ENCODE results near the gene TP53BP1.

TP53BP1 gene

GRCh38 chr15:43519196-43519595 lies 26.2 kb upstream of the TP53BP1 start:
- DNase-seq = no peak

DNA sequence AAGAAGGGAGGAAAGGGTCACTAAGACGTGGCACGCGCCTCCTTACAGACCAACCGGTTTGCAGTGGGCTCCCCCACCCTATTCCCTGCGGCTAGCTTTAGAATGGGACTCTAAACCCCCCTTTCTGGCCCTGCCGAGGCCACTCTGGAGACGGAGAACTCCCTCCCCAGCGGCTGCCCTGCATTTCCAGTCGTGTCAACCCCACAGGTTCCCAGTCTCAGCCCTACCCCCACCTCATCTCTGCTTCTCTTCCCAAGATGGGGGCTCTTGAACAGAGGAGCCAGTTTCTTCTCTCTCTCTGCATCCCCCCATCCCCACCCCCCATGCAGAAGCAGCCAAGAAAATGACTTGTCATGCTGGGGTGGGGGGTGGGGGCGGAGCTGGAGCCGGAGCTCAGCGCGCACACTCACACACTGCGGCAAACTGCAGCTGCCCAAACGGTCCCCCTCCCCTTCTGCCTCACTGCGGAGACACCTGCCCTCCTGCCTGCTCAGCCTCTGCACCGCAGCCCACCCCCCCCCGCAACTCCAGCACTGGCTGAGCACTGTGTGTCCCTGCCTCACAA lies 25.3 kb upstream of the TP53BP1 start:
- peak in 1 of 6 experiments; percentile 12 for DNase-seq

GRCh38 chr15:43517354-43518196 lies 24.6 kb upstream of the TP53BP1 start, which contains the start of gene MAP1A:
Gene MAP1A, plus strand, starts transcription at chr15:43517608. Its CDS starts 3,866 bp downstream, at chr15:43521474.
- no peak for DNase-seq

DNA sequence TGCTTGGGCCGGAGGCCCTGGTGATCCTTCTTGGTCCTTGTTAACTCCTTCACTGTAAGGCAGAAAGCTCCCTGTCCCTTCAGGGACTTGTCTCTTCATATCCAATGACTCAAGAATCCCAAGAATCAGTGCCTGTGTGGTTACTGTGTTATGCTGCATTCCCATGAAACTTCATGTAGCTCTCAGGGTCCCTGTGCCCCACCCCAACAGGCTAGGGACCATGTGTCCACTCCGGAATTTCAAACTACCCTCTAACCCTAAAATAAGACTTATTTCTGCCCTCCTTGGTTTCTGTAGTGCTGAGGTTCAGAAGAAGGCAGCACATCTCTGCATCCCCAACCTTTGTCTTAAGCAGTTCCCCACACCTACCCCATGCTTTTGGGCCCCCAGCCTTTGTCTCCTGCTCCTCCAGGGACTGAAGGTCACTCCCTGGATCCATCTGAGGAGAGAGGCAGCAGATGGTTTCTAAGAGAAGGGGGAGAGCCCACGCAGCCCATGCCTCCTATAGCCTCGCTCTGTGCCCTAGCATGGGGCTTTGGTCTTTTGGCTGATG lies 23.9 kb upstream of the TP53BP1 start:
- DNase-seq = no peak

DNA sequence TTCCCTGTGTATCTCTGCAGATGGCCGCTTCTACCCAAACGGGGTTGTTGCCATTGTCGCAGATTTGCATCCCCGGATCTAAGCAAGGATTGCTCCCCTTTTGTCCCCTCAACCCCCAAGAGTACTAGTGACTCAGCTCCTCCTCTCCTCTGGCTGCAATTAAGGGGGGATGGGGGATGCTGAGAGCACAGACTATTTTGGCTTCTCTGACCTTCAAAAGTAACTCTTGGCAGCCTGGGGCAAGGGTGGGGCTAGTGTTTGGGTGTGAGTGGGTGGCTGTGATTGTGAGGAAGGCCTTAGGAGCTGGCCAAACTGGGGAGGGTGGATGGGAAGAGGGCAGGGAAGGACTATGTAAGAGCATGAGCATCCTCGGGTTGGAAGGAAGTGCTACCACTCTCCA lies 23.2 kb upstream of the TP53BP1 start:
- no peak for DNase-seq

- no peak for DNase-seq
These were observed 22.8 kb upstream of the TP53BP1 start for GRCh38 chr15:43515741-43516140.

DNA sequence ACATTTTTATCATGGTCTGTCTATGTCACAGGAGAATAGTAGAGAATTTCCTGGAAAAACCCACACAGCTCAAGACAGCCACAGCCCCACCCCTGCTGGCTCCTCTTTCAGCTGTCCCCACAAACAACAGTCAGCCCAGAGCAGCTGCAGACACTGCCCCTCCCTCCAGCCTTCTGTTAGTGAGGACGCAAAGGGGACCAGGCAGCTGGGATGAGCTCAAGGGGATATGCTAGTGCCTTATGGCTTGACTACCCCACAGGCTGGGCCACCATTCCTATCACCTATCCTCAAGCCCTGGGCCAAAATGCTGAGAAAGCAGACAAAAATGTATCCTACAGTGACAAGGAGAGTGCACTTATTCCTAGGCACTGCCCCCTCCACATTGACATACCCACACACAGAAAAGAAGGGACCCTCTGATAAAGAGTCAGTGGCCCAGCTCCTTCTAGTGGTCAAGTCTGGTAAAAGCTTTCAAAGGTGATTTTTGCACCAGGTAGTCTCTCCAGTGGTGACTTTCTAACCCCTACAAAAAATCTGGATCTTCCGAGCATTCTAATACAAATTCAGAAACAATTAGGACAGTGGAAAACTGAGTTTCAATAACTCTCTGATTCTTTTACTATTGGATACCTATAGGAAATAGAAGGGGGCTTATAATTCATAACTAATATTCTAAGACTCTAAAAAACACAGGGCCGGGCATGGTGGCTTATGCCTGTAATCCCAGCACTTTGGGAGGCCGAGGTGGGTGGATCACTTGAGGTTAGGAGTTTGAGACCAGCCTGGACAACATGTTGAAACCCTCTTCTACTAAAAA lies 21.5 kb upstream of the TP53BP1 start:
- DNase-seq = peak in 2 of 6 experiments; percentile 16 to 36

DNA sequence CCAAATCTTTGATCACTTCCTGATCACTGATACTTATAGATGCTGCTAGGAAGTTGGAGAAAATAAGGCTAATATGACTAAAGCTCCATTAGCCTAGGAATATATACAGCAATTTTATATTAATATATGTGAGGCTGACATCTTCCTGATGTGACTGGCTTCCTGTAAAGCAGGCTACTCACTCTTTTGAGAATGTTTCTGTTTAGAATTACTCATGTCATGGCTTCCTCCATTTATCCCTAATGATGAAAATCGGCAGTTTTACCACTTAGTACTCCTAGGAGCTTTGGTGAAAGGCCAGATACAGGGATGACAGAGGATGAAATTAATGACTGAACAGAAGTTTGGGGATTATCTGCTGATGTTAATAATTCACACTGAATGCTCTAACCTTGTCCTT lies 20.6 kb upstream of the TP53BP1 start:
- DNase-seq = no peak

- DNase-seq = peak in 2 of 6 experiments; percentile 5 to 29
These were observed 18.3 kb upstream of the TP53BP1 start for GRCh38 chr15:43511012-43511885.

- DNase-seq = peak; percentile 90 to 96 (median 93)
These were observed 17.4 kb upstream of the TP53BP1 start for GRCh38 chr15:43510200-43511011.

DNA sequence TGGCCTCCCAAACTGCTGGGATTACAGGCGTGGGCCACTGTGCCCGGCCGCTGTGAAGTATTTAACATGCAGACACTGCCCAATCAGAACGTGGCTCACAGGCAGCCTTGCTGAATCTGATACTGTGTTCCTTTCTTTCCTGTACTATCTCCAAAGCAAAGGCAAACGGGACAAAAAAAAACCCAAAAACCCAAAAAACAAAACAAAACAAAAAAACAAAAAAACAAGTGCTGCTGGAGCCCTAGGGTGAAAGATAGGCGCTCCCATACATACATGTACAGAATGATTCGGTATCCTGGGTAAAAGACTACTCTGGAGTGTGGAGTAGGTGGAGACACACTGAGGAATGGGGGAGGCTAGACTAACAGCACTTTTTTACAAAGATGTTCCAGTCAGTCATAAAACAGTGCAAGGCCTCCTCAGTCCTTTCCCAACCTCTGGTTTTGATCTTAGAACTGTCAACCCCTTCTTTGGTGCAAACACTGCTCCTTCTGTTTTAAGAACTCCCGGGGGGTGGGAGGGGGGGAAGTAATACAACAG lies 16.8 kb upstream of the TP53BP1 start:
- peak in 1 of 6 experiments; percentile 23 for DNase-seq

DNA sequence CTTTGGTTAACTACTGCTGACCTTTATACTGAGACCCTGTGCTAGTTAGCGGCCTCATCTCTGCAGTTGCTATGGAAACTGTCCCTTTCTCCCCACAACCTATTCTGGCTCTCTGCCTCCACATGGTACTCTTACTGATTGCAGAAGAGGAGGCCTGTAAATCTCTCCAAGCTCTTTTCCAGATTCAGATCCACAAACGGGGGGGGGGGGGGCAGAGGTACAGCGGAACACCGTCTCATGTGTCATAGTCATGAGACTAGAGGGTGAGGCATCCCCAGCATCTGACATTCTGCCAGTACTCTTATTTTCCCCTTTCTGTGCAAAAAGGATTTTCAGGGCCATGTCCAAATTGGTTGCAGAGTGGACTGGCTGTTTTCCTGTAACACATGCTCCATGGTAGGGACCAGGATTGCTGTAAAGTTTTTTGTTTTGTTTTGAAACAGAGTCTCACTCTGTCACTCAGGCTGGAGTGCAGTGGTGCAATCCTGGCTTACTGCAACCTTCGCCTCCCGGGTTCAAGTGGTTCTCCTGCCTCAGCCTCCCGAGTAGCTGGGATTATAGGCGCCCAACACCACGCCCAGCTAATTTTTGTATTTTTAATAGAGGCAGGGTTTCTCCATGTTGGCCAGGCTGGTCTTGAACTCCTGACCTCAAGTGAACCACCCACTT lies 16.2 kb upstream of the TP53BP1 start:
- no peak for DNase-seq

DNA sequence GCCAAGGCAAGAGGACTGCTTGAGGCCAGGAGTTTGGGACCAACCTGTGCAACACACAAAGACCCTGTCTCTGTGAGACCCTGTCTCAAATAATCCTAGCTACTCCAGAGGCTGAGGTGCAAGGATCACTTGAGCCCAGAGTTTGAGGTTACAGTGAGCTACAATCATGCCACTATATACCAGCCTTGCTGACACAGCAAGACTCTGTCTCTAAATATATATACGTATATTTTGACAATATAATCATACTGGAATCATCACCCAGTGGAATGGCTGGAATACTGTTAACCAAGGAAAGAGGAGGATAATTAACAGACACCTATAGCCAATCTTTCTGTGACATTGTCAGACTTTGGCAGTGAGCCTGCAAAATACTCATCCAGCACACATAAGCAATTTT lies 15.5 kb upstream of the TP53BP1 start:
- DNase-seq = no peak

DNA sequence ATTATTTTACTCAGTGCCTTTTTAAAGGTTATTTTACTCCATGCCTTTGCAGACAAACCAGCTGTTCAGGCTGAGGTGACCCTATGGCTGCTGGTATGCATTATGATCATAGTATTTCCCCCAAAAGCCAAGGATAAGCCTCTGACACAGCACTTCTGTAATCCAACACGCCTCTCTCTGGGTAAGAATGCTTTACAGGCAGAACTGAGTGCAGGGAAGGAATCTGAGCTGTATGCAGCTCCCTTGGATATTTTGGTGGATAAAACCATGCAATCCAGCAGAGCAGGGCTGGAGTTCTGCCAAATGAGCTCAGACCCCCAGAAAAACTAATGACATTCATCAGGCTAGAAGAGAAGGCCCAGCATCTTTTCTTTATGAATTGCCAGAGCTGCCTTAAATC lies 12.8 kb upstream of the TP53BP1 start:
- no peak for DNase-seq

GRCh38 chr15:43499635-43500034 lies 6.7 kb upstream of the TP53BP1 start:
- no peak for DNase-seq

GRCh38 chr15:43498990-43499389 lies 6.0 kb upstream of the TP53BP1 start:
- DNase-seq = no peak

DNA sequence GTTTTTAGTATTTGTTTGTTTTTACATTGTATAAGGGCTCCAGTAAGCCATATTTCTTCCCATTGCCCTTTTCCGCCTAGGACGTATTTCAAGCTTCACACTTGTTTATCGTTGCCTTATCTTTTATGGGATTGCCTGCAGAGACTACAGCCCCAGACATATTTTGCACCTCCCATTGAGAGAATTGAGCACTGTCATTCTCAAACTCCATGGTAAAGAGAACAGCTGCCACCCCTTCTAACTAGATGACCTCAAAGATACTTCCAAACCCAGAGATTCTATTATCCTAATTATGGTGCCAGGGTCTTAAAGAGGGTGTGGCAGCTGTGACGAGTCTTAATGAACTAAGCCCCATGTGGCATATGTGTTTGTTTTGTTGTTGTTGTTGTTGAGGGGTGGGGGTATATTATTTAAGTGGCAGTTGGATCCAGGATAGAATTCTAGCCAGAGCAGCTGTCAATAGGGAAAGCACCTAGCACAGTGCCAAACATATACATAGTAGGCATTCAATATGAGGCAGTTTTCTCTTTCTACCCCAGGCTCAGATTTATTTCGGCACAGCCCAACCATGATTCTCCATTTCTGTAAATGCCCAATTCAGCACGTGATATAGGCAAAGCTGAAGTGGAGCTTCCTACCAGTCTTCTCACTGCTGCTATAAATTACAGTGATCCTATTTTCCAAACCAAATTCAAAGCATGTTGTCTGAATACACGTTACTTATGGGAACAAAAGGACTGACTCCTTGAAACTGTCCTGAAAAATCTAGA lies 932 bp upstream of the TP53BP1 start:
- no peak for DNase-seq

- no peak for DNase-seq
These were observed 690 bp downstream of the TP53BP1 start for GRCh38 chr15:43492266-43492665.

DNA sequence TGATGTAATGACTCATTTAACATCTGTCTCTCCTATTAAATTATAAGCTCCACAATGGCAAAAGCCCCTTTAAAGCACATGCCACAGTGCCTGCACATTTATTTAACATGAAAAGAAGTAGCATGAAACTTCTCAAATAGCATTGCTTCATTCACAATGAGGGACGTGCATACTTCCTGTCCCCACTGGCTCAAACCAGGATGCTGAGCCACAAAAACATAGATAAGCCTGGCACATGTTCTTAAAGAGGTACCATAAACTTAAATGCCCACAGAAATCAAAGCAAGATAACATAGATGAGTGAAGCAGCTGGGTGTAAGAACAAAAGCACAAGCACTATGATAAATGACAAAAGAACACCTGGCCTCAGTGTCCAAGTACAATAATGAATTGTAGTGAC lies 3.8 kb downstream of the TP53BP1 start:
- no peak for DNase-seq

DNA sequence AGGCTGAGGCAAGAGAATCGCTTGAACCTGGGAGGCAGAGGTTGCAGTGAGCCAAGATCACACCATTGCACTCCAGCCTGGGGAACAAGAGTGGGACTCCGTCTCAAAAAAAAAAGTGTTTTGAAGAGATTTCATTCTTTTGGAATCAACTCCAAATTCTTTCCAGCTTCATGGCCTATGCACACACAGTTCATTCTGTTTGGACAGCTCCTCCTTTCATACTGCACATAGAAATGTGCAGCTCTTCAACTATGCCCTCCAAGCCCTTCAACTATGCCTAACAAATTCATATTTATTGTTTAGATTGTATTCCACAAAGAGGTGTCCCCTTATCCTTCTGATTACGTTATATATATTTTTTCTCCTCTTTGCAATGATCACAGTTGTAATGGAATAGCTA lies 4.2 kb downstream of the TP53BP1 start:
- no peak for DNase-seq

Measured in stimulated activated naive CD4-positive, alpha-beta T cell (primary cell).